ENCODE results near the gene L2HGDH. TPM values are rescaled to one million over a fixed set of nuclear protein-coding genes. Genes with fewer than 3 reads are reported as not detected.

The L2HGDH gene
- total RNA-seq, 1 experiment from 2014 or later, result 12.3 TPM

- DNase-seq (ENCODE audit: extremely low read depth, low read depth), result peak; percentile 75
Observed at GRCh38 chr14:50231475-50232275, 80.4 kb downstream of the L2HGDH start, which contains the start of gene SOS2. TSS of gene SOS2 (minus strand) at chr14:50231578. CDS start at chr14:50231283, 295 bp downstream.

GRCh38 chr14:50230701-50231474 is 81.1 kb downstream of the L2HGDH start:
- peak; percentile 26 for DNase-seq (ENCODE audit: extremely low read depth, low read depth)

GRCh38 chr14:50230401-50230700 is 81.7 kb downstream of the L2HGDH start:
- no peak for DNase-seq (ENCODE audit: extremely low read depth, low read depth)

GRCh38 chr14:50229681-50230080 is 82.3 kb downstream of the L2HGDH start:
- no peak for DNase-seq (ENCODE audit: extremely low read depth, low read depth)

GRCh38 chr14:50228313-50228712 is 83.7 kb downstream of the L2HGDH start:
- no peak for DNase-seq (ENCODE audit: extremely low read depth, low read depth)

GRCh38 chr14:50225974-50226297 is 86.1 kb downstream of the L2HGDH start:
- DNase-seq (ENCODE audit: extremely low read depth, low read depth), result no peak

- no peak for DNase-seq (ENCODE audit: extremely low read depth, low read depth)
Observed at GRCh38 chr14:50225067-50225973, 86.7 kb downstream of the L2HGDH start.

- DNase-seq (ENCODE audit: extremely low read depth, low read depth), result no peak
Observed at GRCh38 chr14:50222055-50222613, 89.9 kb downstream of the L2HGDH start.

GRCh38 chr14:50218501-50218900 is 93.5 kb downstream of the L2HGDH start:
- no peak for DNase-seq (ENCODE audit: extremely low read depth, low read depth)

GRCh38 chr14:50215416-50215815 is 96.6 kb downstream of the L2HGDH start:
- DNase-seq (ENCODE audit: extremely low read depth, low read depth), result no peak

GRCh38 chr14:50213795-50214194 is 98.2 kb downstream of the L2HGDH start:
- DNase-seq (ENCODE audit: extremely low read depth, low read depth), result no peak

- no peak for DNase-seq (ENCODE audit: extremely low read depth, low read depth)
Observed at GRCh38 chr14:50212726-50213125, 99.3 kb downstream of the L2HGDH start.

GRCh38 chr14:50210074-50210473 is 102.0 kb downstream of the L2HGDH start:
- no peak for DNase-seq (ENCODE audit: extremely low read depth, low read depth)

GRCh38 chr14:50198499-50198898 is 113.5 kb downstream of the L2HGDH start:
- DNase-seq (ENCODE audit: extremely low read depth, low read depth), result no peak

GRCh38 chr14:50191499-50191898 is 120.5 kb downstream of the L2HGDH start:
- no peak for DNase-seq (ENCODE audit: extremely low read depth, low read depth)

Small RNA genes lying within 50 kb of the gene (small RNA-seq; reads per million reads assigned to genes)
- 0.02 to 0.18 reads per million in 2 experiments for gene MIR4504

Other genes starting within 250 kb of the L2HGDH start
- 11.7 and 11.9 TPM in 2 replicates for gene VCPKMT, start 195.7 kb downstream of the L2HGDH start, total RNA-seq (2014; rRNA removed; shearing (Covaris generic))
- 24.2 and 26.7 TPM in 2 replicates for gene SOS2, start 80.7 kb downstream of the L2HGDH start, total RNA-seq (2014; rRNA removed; shearing (Covaris generic))
- 12.1 and 13.4 TPM in 2 replicates for gene DMAC2L, start 95 bp upstream of the L2HGDH start, total RNA-seq (2014; rRNA removed; shearing (Covaris generic))
- 65.5 and 157 TPM in 2 replicates for gene CDKL1, start 84.7 kb upstream of the L2HGDH start, total RNA-seq (2014; rRNA removed; shearing (Covaris generic))
- 37.1 and 42.5 TPM in 2 replicates for gene MAP4K5, start 220.3 kb upstream of the L2HGDH start, total RNA-seq (2014; rRNA removed; shearing (Covaris generic))
- gene ATL1, start 247.9 kb upstream of the L2HGDH start, total RNA-seq (2014; rRNA removed; shearing (Covaris generic)), result 2.4 and 2.7 TPM in 2 replicates